Measurements from ENCODE around the gene MX1. TPM values are rescaled to one million over a fixed set of nuclear protein-coding genes. Genes with fewer than 3 reads are reported as not detected.

Gene MX1
- 8.8 TPM for total RNA-seq
- long read RNA-seq, transcript MX1-202 (17 exons, 2,850 nt), result major isoform, 8 of 19 reads
- long read RNA-seq, partial matches to known transcripts, result 5 of 19 reads
- long read RNA-seq, other reads (novel, unspliced or antisense), result 6 of 19 reads

GRCh38 chr21:41425954-41426675 is at the start of gene MX1:
Gene MX1 (plus strand): TSS chr21:41426239. CDS start chr21:41432071, 5,832 bp downstream.
- H3K27ac ChIP-seq (replicated peaks), result peak within 1 kb of the TSS; percentile 81
- intact Hi-C loops (cut with micrococcal nuclease), result no loop called here
- no peak for TF ChIP-seq CTCF (IDR thresholded peaks at IDR 0.05; ENCODE audit: borderline replicate concordance)
- peaks cover 45% of the 10 kb centered on the region for H3K4me1 ChIP-seq
- H3K36me3 ChIP-seq, result peaks cover 17% of the 10 kb centered on the region
- DNase-seq, result peak; percentile 81
- peak within 1 kb of the TSS; percentile 77 for H3K4me3 ChIP-seq
- H3K9me3 ChIP-seq (replicated peaks), result no peaks in the 10 kb centered on the region
- peaks cover 28% of the 10 kb centered on the region for H3K27me3 ChIP-seq (ENCODE audit: low read depth)

GRCh38 chr21:41377715-41378114 is 48.3 kb upstream of the MX1 start:
- H3K27ac ChIP-seq (replicated peaks), result no peak overlapping the region
- no peak overlapping the region for H3K4me3 ChIP-seq
- TF ChIP-seq CTCF (IDR thresholded peaks at IDR 0.05; ENCODE audit: borderline replicate concordance), result no peak
- H3K4me1 ChIP-seq, result no peaks in the 10 kb centered on the region
- H3K9me3 ChIP-seq (replicated peaks), result no peaks in the 10 kb centered on the region
- H3K27me3 ChIP-seq (ENCODE audit: low read depth), result no peaks in the 10 kb centered on the region
- intact Hi-C loops (cut with micrococcal nuclease), result no loop called here
- no peak for DNase-seq
- H3K36me3 ChIP-seq, result peaks cover 56% of the 10 kb centered on the region

GRCh38 chr21:41378849-41379248 is 47.2 kb upstream of the MX1 start:
- Histone ChIP-seq H3K27me3 (ENCODE audit: low read depth) (no peaks in the 10 kb centered on the region), H3K36me3 (peaks cover 65% of the 10 kb centered on the region), H3K27ac (replicated peaks) (no peak overlapping the region), H3K9me3 (replicated peaks) (no peaks in the 10 kb centered on the region), H3K4me3 (no peak overlapping the region), H3K4me1 (no peaks in the 10 kb centered on the region)
- DNase-seq, result no peak
- intact Hi-C loops (cut with micrococcal nuclease), result no loop called here
- no peak for TF ChIP-seq CTCF (IDR thresholded peaks at IDR 0.05; ENCODE audit: borderline replicate concordance)

- Histone ChIP-seq H3K4me3 (no peak overlapping the region), H3K4me1 (no peaks in the 10 kb centered on the region), H3K27me3 (ENCODE audit: low read depth) (no peaks in the 10 kb centered on the region), H3K9me3 (replicated peaks) (no peaks in the 10 kb centered on the region), H3K27ac (replicated peaks) (no peak overlapping the region), H3K36me3 (peaks cover 69% of the 10 kb centered on the region)
- intact Hi-C loops (cut with micrococcal nuclease), result no loop called here
- no peak for DNase-seq
- no peak for TF ChIP-seq CTCF (IDR thresholded peaks at IDR 0.05; ENCODE audit: borderline replicate concordance)
These were observed 46.1 kb upstream of the MX1 start for GRCh38 chr21:41379901-41380300.

GRCh38 chr21:41381731-41382130 is 44.3 kb upstream of the MX1 start:
- Histone ChIP-seq H3K36me3 (peaks cover 73% of the 10 kb centered on the region), H3K9me3 (replicated peaks) (no peaks in the 10 kb centered on the region), H3K27me3 (ENCODE audit: low read depth) (no peaks in the 10 kb centered on the region), H3K27ac (replicated peaks) (no peak overlapping the region), H3K4me3 (no peak overlapping the region), H3K4me1 (no peaks in the 10 kb centered on the region)
- intact Hi-C loops (cut with micrococcal nuclease), result no loop called here
- no peak for TF ChIP-seq CTCF (IDR thresholded peaks at IDR 0.05; ENCODE audit: borderline replicate concordance)
- DNase-seq, result no peak
